PC-3 (cell line): ENCODE results near the gene CNPY1. TPM values are rescaled to one million over a fixed set of nuclear protein-coding genes. Genes with fewer than 3 reads are reported as not detected.

Experiments
- ATAC-seq: fragments of 200-7000 bp; cut with Tn5 transposase; 2 replicates; pipeline ENCODE4 v1.9.1; 2020; ENCODE audit warnings: mild to moderate bottlenecking, moderate library complexity
- BruUV-seq: library from RNA; stranded (reverse); fragments of 400-500 nt; replicated peaks from 2 replicates; lab custom pipeline; 2021; lab: Mats Ljungman, UMichigan
- CTCF ChIA-PET: fragments of 300-600 bp; sonication (Branson Sonifier 250); formaldehyde crosslinking; loops from one replicate; lab custom pipeline; 2022; ENCODE audit warnings: antibody characterized with exemption; lab: Charles Lee
- POLR2A ChIA-PET: fragments of 300-600 bp; sonication (Branson Sonifier 250); formaldehyde crosslinking; loops from one replicate; lab custom pipeline; 2022; ENCODE audit warnings: antibody characterized with exemption; ENCODE audit not compliant: unreplicated experiment; lab: Charles Lee
- DNase-seq: peaks from one replicate; pipeline ENCODE4 v3.0.0-alpha.2; 2015
- H2AFZ ChIP-seq: fragments of 300-600 bp; sonication (generic); 2 replicates; pipeline ENCODE4 v1.6.0; 2016; ENCODE audit warnings: antibody characterized with exemption, low read length
- H3F3A ChIP-seq: fragments of 300-600 bp; sonication (generic); one replicate; pipeline ENCODE4 v1.6.0; 2017; ENCODE audit warnings: antibody characterized with exemption, low read length, control low read depth, mild to moderate bottlenecking; ENCODE audit not compliant: unreplicated experiment
- H3K27ac ChIP-seq: fragments of 300-600 bp; sonication (generic); 2 replicates; pipeline ENCODE4 v1.5.1; 2016; ENCODE audit warnings: mild to moderate bottlenecking, low read length
- H3K27me3 ChIP-seq: fragments of 300-600 bp; sonication (generic); 2 replicates; pipeline ENCODE4 v1.6.1; 2016; ENCODE audit warnings: low read length, mixed read lengths
- H3K36me3 ChIP-seq: fragments of 300-600 bp; sonication (generic); 2 replicates; pipeline ENCODE4 v1.6.1; 2016; ENCODE audit warnings: low read depth, mixed run types, low read length, mixed read lengths
- H3K4me1 ChIP-seq: fragments of 300-600 bp; sonication (generic); 2 replicates; pipeline ENCODE4 v1.5.1; 2016; ENCODE audit warnings: low read length; ENCODE audit not compliant: insufficient read depth
- H3K4me2 ChIP-seq: fragments of 300-600 bp; sonication (generic); 2 replicates; pipeline ENCODE4 v1.6.0; 2016; ENCODE audit warnings: low read length
- H3K4me3 ChIP-seq: fragments of 300-600 bp; sonication (generic); 2 replicates; pipeline ENCODE4 v1.5.1; 2016; ENCODE audit warnings: mild to moderate bottlenecking, low read length, mixed read lengths
- H3K79me2 ChIP-seq: fragments of 300-600 bp; sonication (generic); 2 replicates; pipeline ENCODE4 v1.6.1; 2017; ENCODE audit warnings: low read length, mixed read lengths
- H3K9ac ChIP-seq: fragments of 300-600 bp; sonication (generic); 2 replicates; pipeline ENCODE4 v1.6.0; 2016; ENCODE audit warnings: mild to moderate bottlenecking, low read length
- H3K9me2 ChIP-seq: fragments of 300-600 bp; sonication (generic); replicated peaks from 2 replicates; pipeline ENCODE4 v1.6.1; 2016; ENCODE audit warnings: mixed run types, low read length, mixed read lengths
- H3K9me3 ChIP-seq: fragments of 300-600 bp; sonication (generic); 2 replicates; pipeline ENCODE4 v1.6.1; 2016; ENCODE audit warnings: low read length, mixed read lengths
- H4K20me1 ChIP-seq: fragments of 300-600 bp; sonication (generic); 2 replicates; pipeline ENCODE4 v1.6.1; 2016; ENCODE audit warnings: low read length, mixed read lengths
- EZH2 ChIP-seq: fragments of 300-600 bp; sonication (generic); IDR thresholded peaks from one replicate; pipeline ENCODE4 v1.6.1; 2017; ENCODE audit warnings: antibody characterized with exemption, mild to moderate bottlenecking, low read length; ENCODE audit not compliant: unreplicated experiment
- EZH2phosphoT487 ChIP-seq: fragments of 300-600 bp; sonication (generic); IDR thresholded peaks from 2 replicates; pipeline ENCODE4 v1.6.1; 2018; ENCODE audit warnings: mild to moderate bottlenecking, antibody characterized with exemption, low read length, borderline replicate concordance
- intact Hi-C: fragments of 100-400 bp; cut with micrococcal nuclease; formaldehyde crosslinking; loops from 2 replicates; pipeline ENCODE4 v1.9.0; 2023
- total RNA-seq: library from RNA; depleted of rRNA; stranded (reverse); fragments of >200 nt; gene quantifications from 2 replicates; pipeline ENCODE4 v1.2.3, GENCODE V29; 2014
- TF ChIP-seq, protein P1 (sequence below): fragments of 300-600 bp; sonication (generic); conservative IDR thresholded peaks from 2 replicates; pipeline ENCODE4 v1.5.1; 2017; ENCODE audit warnings: antibody characterized with exemption, low read depth, mild to moderate bottlenecking, low read length

Gene CNPY1
- total RNA-seq, 1 experiment from 2014 or later, result not detected

GRCh38 chr7:155515318-155515717 is 31.0 kb downstream of the CNPY1 start:
- BruUV-seq, result no TSS peak
- no peak overlapping the region for H3K4me3 ChIP-seq
- no peak overlapping the region for H3K27ac ChIP-seq
- no peaks in the 10 kb centered on the region for H3K9me2 ChIP-seq
- H3K79me2 ChIP-seq, result no peaks in the 10 kb centered on the region
- no peak overlapping the region for H2AFZ ChIP-seq
- no peaks in the 10 kb centered on the region for H3K9me3 ChIP-seq
- H3F3A ChIP-seq, result no peaks in the 10 kb centered on the region
- intact Hi-C loops, result no loop called here
- peaks cover 93% of the 10 kb centered on the region for H3K27me3 ChIP-seq
- 0 out of 2 replicates have a peak, but pooled peaks cover 5% of the 10 kb centered on the region for H4K20me1 ChIP-seq
- TF ChIP-seq EZH2phosphoT487 (no peak), EZH2 (no peak)
- TF ChIP-seq, protein P1, sequence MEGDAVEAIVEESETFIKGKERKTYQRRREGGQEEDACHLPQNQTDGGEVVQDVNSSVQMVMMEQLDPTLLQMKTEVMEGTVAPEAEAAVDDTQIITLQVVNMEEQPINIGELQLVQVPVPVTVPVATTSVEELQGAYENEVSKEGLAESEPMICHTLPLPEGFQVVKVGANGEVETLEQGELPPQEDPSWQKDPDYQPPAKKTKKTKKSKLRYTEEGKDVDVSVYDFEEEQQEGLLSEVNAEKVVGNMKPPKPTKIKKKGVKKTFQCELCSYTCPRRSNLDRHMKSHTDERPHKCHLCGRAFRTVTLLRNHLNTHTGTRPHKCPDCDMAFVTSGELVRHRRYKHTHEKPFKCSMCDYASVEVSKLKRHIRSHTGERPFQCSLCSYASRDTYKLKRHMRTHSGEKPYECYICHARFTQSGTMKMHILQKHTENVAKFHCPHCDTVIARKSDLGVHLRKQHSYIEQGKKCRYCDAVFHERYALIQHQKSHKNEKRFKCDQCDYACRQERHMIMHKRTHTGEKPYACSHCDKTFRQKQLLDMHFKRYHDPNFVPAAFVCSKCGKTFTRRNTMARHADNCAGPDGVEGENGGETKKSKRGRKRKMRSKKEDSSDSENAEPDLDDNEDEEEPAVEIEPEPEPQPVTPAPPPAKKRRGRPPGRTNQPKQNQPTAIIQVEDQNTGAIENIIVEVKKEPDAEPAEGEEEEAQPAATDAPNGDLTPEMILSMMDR, result no peak
- no peak overlapping the region for H3K9ac ChIP-seq
- no peak for ATAC-seq
- H3K4me1 ChIP-seq, result no peaks in the 10 kb centered on the region
- POLR2A ChIA-PET, result no interaction called here
- no peaks in the 10 kb centered on the region for H3K36me3 ChIP-seq
- no peak overlapping the region for H3K4me2 ChIP-seq
- CTCF ChIA-PET, result no interaction called here
- no peak for DNase-seq

DNA sequence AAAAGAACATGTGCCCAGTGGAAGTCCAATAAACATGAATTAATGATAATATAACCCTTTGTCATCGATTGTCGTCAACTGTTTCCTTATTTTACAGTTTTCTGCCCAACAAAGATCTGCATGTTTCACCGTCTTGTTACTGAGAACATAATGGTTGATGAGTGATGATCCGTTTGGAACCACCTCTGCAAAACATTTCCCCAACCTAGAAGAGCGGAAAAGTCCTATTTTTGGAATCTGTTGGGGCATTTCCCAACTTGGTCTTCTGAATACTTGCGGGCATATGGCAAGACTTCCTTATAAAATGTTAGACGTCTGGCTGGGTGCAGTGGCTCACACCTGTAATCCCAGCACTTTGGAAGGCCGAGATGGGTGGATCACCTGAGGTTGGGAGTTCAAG is 32.1 kb downstream of the CNPY1 start:
- BruUV-seq, result no TSS peak
- H4K20me1 ChIP-seq, result 0 out of 2 replicates have a peak, but pooled peaks cover 5% of the 10 kb centered on the region
- no peaks in the 10 kb centered on the region for H3K9me3 ChIP-seq
- H3K36me3 ChIP-seq, result no peaks in the 10 kb centered on the region
- no peaks in the 10 kb centered on the region for H3F3A ChIP-seq
- no peak overlapping the region for H3K4me2 ChIP-seq
- ChIA-PET POLR2A (no interaction called here), CTCF (no interaction called here)
- no peak overlapping the region for H3K4me3 ChIP-seq
- no peaks in the 10 kb centered on the region for H3K9me2 ChIP-seq
- TF ChIP-seq EZH2 (no peak), EZH2phosphoT487 (no peak)
- TF ChIP-seq, protein P1, result no peak
- H3K4me1 ChIP-seq, result no peaks in the 10 kb centered on the region
- no peak overlapping the region for H2AFZ ChIP-seq
- H3K9ac ChIP-seq, result no peak overlapping the region
- intact Hi-C loops, result no loop called here
- H3K27me3 ChIP-seq, result peaks cover 96% of the 10 kb centered on the region
- no peak overlapping the region for H3K27ac ChIP-seq
- H3K79me2 ChIP-seq, result no peaks in the 10 kb centered on the region
- DNase-seq (no peak), ATAC-seq (no peak)

DNA sequence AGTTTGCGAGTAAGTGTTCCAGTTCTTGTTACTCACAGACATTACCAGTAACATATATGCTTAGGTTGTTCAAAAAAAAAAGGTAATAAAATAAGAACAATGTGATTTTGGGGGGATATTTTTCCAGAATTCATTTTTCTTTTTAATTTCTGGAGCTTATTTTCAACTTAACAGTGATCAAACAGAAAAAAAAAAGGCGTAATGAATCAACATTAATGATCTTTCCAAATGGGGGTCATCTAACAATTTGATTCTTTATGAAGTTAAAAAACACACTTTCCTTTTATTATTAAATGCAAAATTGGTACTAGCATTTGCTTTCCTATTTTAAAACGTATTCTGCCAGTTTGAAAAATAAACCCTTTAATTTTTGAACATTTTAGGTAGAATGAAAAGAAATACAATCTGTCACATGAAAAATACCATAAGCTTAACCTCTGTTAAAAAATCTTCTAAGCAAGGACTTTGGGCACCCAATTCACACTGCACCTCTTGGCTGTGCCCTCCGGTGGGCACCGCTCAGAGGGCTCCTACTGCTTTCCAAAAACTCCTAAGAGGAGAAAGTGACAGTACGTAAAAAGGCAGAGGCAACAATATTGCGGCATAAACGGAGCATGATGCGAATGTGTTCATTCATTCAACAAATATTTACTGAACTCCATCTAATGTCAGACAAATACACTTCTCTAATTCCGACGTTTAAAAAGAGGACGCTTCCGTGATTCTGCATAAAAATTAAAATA is 32.6 kb downstream of the CNPY1 start:
- no peaks in the 10 kb centered on the region for H3K9me2 ChIP-seq
- no peaks in the 10 kb centered on the region for H3K79me2 ChIP-seq
- H3K9ac ChIP-seq, result no peak overlapping the region
- BruUV-seq, result no TSS peak
- no peak overlapping the region for H3K27ac ChIP-seq
- POLR2A ChIA-PET, result no interaction called here
- peaks cover 97% of the 10 kb centered on the region for H3K27me3 ChIP-seq
- no peaks in the 10 kb centered on the region for H3F3A ChIP-seq
- no peaks in the 10 kb centered on the region for H3K36me3 ChIP-seq
- H3K4me1 ChIP-seq, result no peaks in the 10 kb centered on the region
- H4K20me1 ChIP-seq, result 0 out of 2 replicates have a peak, but pooled peaks cover 5% of the 10 kb centered on the region
- no peak overlapping the region for H3K4me3 ChIP-seq
- TF ChIP-seq EZH2phosphoT487, result no peak
- TF ChIP-seq, protein P1, result no peak
- no peak for TF ChIP-seq EZH2
- CTCF ChIA-PET, result no interaction called here
- ATAC-seq (no peak), DNase-seq (no peak)
- H3K4me2 ChIP-seq, result no peak overlapping the region
- H2AFZ ChIP-seq, result no peak overlapping the region
- no peaks in the 10 kb centered on the region for H3K9me3 ChIP-seq
- intact Hi-C loops, result no loop called here
